ENCODE data around the gene SMARCB1. TPM values are rescaled to one million over a fixed set of nuclear protein-coding genes. Genes with fewer than 3 reads are reported as not detected.

The SMARCB1 gene
- total RNA-seq, 1 donor from 2014 or later, result 99.8 TPM

GRCh38 chr22:23844739-23845202, 58.0 kb downstream of the SMARCB1 start:
- H3K27ac Mint-ChIP-seq, result peak overlapping the region; percentile 18
- intact Hi-C loops (cut with micrococcal nuclease), result no loop called here
- no peaks in the 10 kb centered on the region for H3K9me3 Mint-ChIP-seq
- peaks cover 3% of the 10 kb centered on the region for H3K27me3 Mint-ChIP-seq (ENCODE audit: insufficient read depth)
- H3K4me3 Mint-ChIP-seq, result no peak overlapping the region
- H3K36me3 Mint-ChIP-seq (ENCODE audit: low read depth), result no peaks in the 10 kb centered on the region
- H3K4me1 Mint-ChIP-seq (ENCODE audit: low read depth), result peaks cover 4% of the 10 kb centered on the region
- no peak for DNase-seq (ENCODE audit: low spot score)

DNA sequence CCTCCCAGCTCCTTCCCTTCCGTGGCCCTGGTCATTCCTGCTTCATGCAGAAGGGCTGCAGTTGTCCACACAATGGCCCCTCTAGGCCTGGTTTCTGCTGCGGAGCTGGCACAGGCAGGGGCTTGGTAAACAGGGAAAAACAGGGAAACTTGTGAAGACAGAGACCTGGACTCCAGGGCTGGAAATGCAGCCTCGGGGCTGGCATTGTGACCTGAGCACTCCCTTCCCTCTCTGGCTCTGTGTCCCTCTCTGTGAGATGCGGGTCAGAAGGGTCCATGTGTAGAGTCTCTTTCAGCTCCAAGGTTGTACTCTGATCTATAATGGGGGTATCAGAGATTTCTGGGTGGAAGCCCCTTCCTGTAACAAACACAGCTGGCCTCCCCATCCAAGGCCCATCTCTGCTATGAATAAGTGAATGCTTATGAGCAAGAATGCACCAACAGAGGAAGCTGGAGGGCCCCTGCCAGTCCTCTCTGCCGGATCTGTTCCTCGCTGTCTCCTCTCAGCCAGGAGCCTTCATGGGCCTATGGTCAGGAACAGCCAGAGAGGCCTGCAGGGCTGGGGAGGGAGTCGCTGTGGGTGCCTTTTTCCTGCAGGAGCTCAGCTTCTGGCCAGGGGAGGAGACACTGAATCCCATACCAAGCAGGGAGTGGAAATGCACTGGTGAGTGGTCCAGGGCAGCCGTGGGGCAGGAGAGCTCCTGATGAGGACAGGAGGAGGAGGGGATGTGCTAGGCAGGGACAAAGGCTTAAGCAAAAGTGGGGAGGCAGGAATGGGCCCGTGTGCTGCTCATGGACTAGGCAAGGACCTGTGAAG, 58.7 kb downstream of the SMARCB1 start:
- Mint-ChIP-seq H3K9me3 (no peaks in the 10 kb centered on the region), H3K36me3 (ENCODE audit: low read depth) (no peaks in the 10 kb centered on the region), H3K4me3 (no peak overlapping the region), H3K27me3 (ENCODE audit: insufficient read depth) (peaks cover 8% of the 10 kb centered on the region), H3K27ac (no peak overlapping the region), H3K4me1 (ENCODE audit: low read depth) (no peaks in the 10 kb centered on the region)
- no peak for DNase-seq (ENCODE audit: low spot score)
- intact Hi-C loops (cut with micrococcal nuclease), result no loop called here

- H3K4me1 Mint-ChIP-seq (ENCODE audit: low read depth), result no peaks in the 10 kb centered on the region
- peaks cover 6% of the 10 kb centered on the region for H3K27me3 Mint-ChIP-seq (ENCODE audit: insufficient read depth)
- H3K27ac Mint-ChIP-seq, result no peak overlapping the region
- H3K36me3 Mint-ChIP-seq (ENCODE audit: low read depth), result no peaks in the 10 kb centered on the region
- intact Hi-C loops (cut with micrococcal nuclease), result no loop called here
- H3K4me3 Mint-ChIP-seq, result no peak overlapping the region
- no peaks in the 10 kb centered on the region for H3K9me3 Mint-ChIP-seq
- DNase-seq (ENCODE audit: low spot score), result no peak
Measured at GRCh38 chr22:23846081-23846469, 59.3 kb downstream of the SMARCB1 start.

GRCh38 chr22:23847310-23847920, 60.6 kb downstream of the SMARCB1 start:
- no peak overlapping the region for H3K4me3 Mint-ChIP-seq
- H3K27ac Mint-ChIP-seq, result no peak overlapping the region
- DNase-seq (ENCODE audit: low spot score), result no peak
- no peaks in the 10 kb centered on the region for H3K9me3 Mint-ChIP-seq
- peaks cover 8% of the 10 kb centered on the region for H3K27me3 Mint-ChIP-seq (ENCODE audit: insufficient read depth)
- H3K36me3 Mint-ChIP-seq (ENCODE audit: low read depth), result no peaks in the 10 kb centered on the region
- H3K4me1 Mint-ChIP-seq (ENCODE audit: low read depth), result no peaks in the 10 kb centered on the region
- intact Hi-C loops (cut with micrococcal nuclease), result no loop called here

DNA sequence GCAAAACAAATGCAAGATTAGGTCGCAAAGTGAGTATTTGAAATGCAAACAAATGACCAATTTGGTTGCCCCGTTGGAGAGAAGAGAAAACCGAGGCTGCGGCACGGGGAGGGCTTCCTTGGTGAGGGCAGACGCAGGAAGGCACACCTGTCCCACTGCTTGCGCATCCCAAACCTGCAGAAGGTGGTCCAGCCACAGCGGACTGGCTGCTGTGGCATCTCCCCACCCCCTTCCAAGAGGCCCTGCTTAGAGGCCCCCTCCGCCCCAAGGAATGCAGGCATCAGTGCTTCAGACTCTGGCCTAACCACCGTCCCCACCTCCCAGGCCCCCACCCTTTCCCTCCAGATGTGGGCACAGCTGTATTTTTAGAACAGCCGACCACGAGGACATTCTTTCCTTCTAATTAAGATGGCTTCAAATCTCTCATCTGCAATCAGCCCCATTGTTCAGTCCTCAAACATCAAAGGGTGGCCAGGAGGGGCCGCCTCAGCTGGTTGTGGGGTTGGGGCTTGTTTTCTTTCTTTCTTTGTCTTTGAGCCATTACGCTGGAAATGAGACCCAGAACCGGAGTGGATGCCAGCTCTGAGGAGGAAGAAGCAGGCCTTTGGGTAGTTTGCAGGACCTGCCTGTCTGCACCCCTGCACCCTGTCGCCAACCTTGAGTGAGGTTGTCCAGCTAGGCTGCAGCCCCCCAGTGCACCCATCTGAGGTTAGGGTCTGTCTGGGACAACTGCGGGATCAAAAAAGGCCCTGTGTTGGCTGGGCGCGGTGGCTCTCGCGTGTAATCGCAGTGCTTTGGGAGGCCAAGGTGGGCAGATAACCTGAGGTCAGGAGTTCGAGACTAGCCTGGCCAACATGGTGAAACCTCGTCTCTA, 61.5 kb downstream of the SMARCB1 start:
- Mint-ChIP-seq H3K9me3 (no peaks in the 10 kb centered on the region), H3K4me3 (no peak overlapping the region), H3K27ac (no peak overlapping the region), H3K36me3 (ENCODE audit: low read depth) (no peaks in the 10 kb centered on the region), H3K4me1 (ENCODE audit: low read depth) (no peaks in the 10 kb centered on the region), H3K27me3 (ENCODE audit: insufficient read depth) (peaks cover 8% of the 10 kb centered on the region)
- no peak for DNase-seq (ENCODE audit: low spot score)
- intact Hi-C loops (cut with micrococcal nuclease), result no loop called here

- Mint-ChIP-seq H3K4me3 (no peak overlapping the region), H3K4me1 (ENCODE audit: low read depth) (no peaks in the 10 kb centered on the region), H3K27ac (no peak overlapping the region), H3K27me3 (ENCODE audit: insufficient read depth) (peaks cover 8% of the 10 kb centered on the region), H3K9me3 (no peaks in the 10 kb centered on the region), H3K36me3 (ENCODE audit: low read depth) (no peaks in the 10 kb centered on the region)
- intact Hi-C loops (cut with micrococcal nuclease), result loop anchor here (1.0 to 5.0 kb wide), 3 partner anchors 81 to 457 kb away; no protein-coding TSS in a partner anchor
- peak; percentile 82 for DNase-seq (ENCODE audit: low spot score)
Measured at GRCh38 chr22:23849009-23850006, 62.5 kb downstream of the SMARCB1 start.

DNA sequence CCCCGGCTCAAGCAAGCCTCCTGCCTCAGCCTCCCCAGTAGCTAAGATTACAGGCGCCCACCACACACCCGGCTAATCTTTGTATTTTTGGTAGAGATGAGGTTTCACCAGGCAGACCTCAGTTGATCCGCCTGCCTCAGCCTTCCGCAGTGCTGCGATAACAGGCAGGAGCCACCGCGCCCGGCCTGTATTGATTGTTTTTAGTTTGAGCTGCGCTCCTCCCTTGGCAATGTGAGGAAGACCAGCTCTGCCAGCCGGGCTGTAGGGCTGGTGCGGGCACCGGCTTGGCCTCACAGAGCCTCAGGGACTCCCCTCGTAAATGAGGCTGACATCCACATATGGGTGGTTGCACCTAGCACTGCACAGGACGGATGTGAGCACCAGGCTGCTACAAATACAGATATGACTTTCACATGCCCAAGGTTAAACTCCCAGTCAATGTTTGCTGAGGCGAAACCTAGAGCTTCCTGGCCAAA, 63.4 kb downstream of the SMARCB1 start:
- intact Hi-C loops (cut with micrococcal nuclease), result loop anchor here (5.0 kb wide), 1 partner anchor 458 kb away; no protein-coding TSS in a partner anchor
- Mint-ChIP-seq H3K9me3 (no peaks in the 10 kb centered on the region), H3K27ac (no peak overlapping the region), H3K27me3 (ENCODE audit: insufficient read depth) (peaks cover 8% of the 10 kb centered on the region), H3K36me3 (ENCODE audit: low read depth) (no peaks in the 10 kb centered on the region), H3K4me3 (no peak overlapping the region), H3K4me1 (ENCODE audit: low read depth) (no peaks in the 10 kb centered on the region)
- no peak for DNase-seq (ENCODE audit: low spot score)

- H3K4me3 Mint-ChIP-seq, result peak overlapping the region; percentile 88
- peaks cover 4% of the 10 kb centered on the region for H3K27me3 Mint-ChIP-seq (ENCODE audit: insufficient read depth)
- intact Hi-C loops (cut with micrococcal nuclease), result loop anchor here (2.0 to 5.0 kb wide), 4 partner anchors 18 to 70 kb away; partner anchors contain the start of genes DERL3, MIF and SMARCB1
- H3K9me3 Mint-ChIP-seq, result no peaks in the 10 kb centered on the region
- H3K4me1 Mint-ChIP-seq (ENCODE audit: low read depth), result peaks cover 21% of the 10 kb centered on the region
- peak overlapping the region; percentile 31 for H3K27ac Mint-ChIP-seq
- H3K36me3 Mint-ChIP-seq (ENCODE audit: low read depth), result no peaks in the 10 kb centered on the region
- DNase-seq (ENCODE audit: low spot score), result no peak
Measured at GRCh38 chr22:23856721-23857605, 70.2 kb downstream of the SMARCB1 start.

DNA sequence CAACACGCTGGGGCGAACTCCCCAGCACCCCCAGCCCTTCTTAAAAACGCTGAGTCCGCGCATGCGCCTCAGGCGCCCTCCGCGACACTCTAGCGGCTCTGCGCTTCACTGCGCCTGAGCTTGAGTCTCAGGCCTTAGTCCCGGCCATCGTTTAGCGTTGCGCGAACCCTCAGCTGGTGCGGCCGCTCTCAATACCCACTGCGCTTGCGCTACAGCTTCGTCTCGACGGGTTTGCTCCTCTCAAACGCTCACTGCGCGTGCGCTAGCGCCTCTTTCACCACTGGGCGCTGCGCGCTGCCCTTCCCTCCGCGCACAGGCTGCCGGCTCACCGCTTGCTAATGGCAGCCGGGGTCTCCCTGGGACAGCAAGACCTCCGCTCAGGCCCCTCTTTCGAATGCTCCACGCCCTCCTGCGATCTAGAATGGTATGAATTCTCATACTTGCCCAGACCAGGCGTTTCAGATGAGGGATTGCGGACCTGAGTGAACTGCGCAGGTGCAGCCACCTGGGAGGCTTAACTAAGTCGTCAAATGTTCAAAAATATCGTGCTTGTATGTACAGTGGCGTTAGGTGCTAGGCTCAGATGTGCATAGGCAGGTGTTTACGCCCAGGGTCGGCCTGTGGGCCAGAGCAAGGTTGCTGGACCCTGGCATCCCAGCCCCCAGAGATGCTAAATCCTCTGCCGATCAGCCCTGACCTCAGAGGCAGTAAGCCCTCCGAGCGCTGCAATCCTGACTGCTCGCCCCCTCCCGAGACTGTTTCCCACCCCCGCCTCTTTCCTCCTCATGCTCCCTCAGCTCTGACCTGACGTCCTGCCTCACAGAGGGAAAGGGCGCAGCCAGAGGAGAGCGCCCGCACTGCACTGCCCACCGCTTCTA, 71.1 kb downstream of the SMARCB1 start, which contains the start of gene SLC2A11:
Gene SLC2A11 (plus strand): TSS at position 270 of the 878 bp plus-strand sequence. CDS start 125 bp downstream, at position 395.
- H3K36me3 Mint-ChIP-seq (ENCODE audit: low read depth), result no peaks in the 10 kb centered on the region
- H3K27ac Mint-ChIP-seq, result peak within 1 kb of the TSS; percentile 75
- peaks cover 4% of the 10 kb centered on the region for H3K27me3 Mint-ChIP-seq (ENCODE audit: insufficient read depth)
- intact Hi-C loops (cut with micrococcal nuclease), result loop anchor here (2.0 to 5.0 kb wide), 4 partner anchors 19 to 71 kb away; partner anchors contain the start of genes DERL3, MIF and SMARCB1
- peak within 1 kb of the TSS; percentile 88 for H3K4me3 Mint-ChIP-seq
- no peaks in the 10 kb centered on the region for H3K9me3 Mint-ChIP-seq
- H3K4me1 Mint-ChIP-seq (ENCODE audit: low read depth), result peaks cover 21% of the 10 kb centered on the region
- DNase-seq (ENCODE audit: low spot score), result peak; percentile 93

GRCh38 chr22:23858484-23858815, 71.7 kb downstream of the SMARCB1 start:
- Mint-ChIP-seq H3K27ac (peak overlapping the region; percentile 75), H3K9me3 (no peaks in the 10 kb centered on the region)

More at GRCh38 chr22:23858484-23858815, 71.7 kb downstream of the SMARCB1 start:
- peak overlapping the region; percentile 88 for H3K4me3 Mint-ChIP-seq
- H3K36me3 Mint-ChIP-seq (ENCODE audit: low read depth), result no peaks in the 10 kb centered on the region
- intact Hi-C loops (cut with micrococcal nuclease), result loop anchor here (5.0 kb wide), 1 partner anchor 54 kb away; no protein-coding TSS in a partner anchor
- DNase-seq (ENCODE audit: low spot score), result no peak
- peaks cover 4% of the 10 kb centered on the region for H3K27me3 Mint-ChIP-seq (ENCODE audit: insufficient read depth)
- H3K4me1 Mint-ChIP-seq (ENCODE audit: low read depth), result peaks cover 21% of the 10 kb centered on the region

All from activated T-helper 1 cell treated with anti-CD3 and anti-CD28 coated beads, Interleukin-12 subunit alpha, Interleukin-12 subunit beta, Interleukin-2, Interleukin-4 antibody, amounts not matched to agents 30 ng/mL and 10 ng/mL and 1 ng/mL, durations not matched to agents 14 hours and 24 hours and 36 hours (primary cell).